OCI-LY1 (cell line): ENCODE results near the gene BTBD2.

Source experiments
- H2AFZ ChIP-seq: fragments of 200-600 bp; sonication (generic), shearing (Covaris generic); 2 replicates; pipeline ENCODE4 v1.6.0; 2014; ENCODE audit warnings: antibody characterized with exemption, mild to moderate bottlenecking, low read length
- H3F3A ChIP-seq: fragments of 200-600 bp; sonication (generic), shearing (Covaris generic); 2 replicates; pipeline ENCODE4 v1.6.0; 2014; ENCODE audit warnings: mild to moderate bottlenecking, antibody characterized with exemption, low read length, moderate library complexity; ENCODE audit not compliant: insufficient read depth
- H3K27ac ChIP-seq: fragments of 200-600 bp; sonication (generic); 2 replicates; pipeline ENCODE4 v1.5.1; 2014; ENCODE audit warnings: low read length, mixed run types, mild to moderate bottlenecking, low read depth; ENCODE audit not compliant: poor library complexity, severe bottlenecking
- H3K27me3 ChIP-seq: fragments of 200-600 bp; sonication (generic); 2 replicates; pipeline ENCODE4 v1.6.0; 2014; ENCODE audit warnings: antibody characterized with exemption, mild to moderate bottlenecking, low read length, moderate library complexity; ENCODE audit not compliant: insufficient read depth
- H3K36me3 ChIP-seq: fragments of 200-600 bp; sonication (generic); 2 replicates; pipeline ENCODE4 v1.6.1; 2014; ENCODE audit warnings: mild to moderate bottlenecking, antibody characterized with exemption, low read length, moderate library complexity, mixed read lengths; ENCODE audit not compliant: insufficient read depth
- H3K4me1 ChIP-seq: fragments of 200-600 bp; sonication (generic); 2 replicates; pipeline ENCODE4 v1.5.1; 2014; ENCODE audit warnings: mild to moderate bottlenecking, low read length, moderate library complexity; ENCODE audit not compliant: insufficient read depth, severe bottlenecking
- H3K4me2 ChIP-seq: fragments of 200-600 bp; sonication (generic), shearing (Covaris generic); 2 replicates; pipeline ENCODE4 v1.6.1; 2014; ENCODE audit warnings: low read length
- H3K4me3 ChIP-seq: fragments of 200-600 bp; sonication (generic); 2 replicates; pipeline ENCODE4 v1.5.1; 2014; ENCODE audit warnings: low read length, low read depth, mild to moderate bottlenecking, mixed read lengths; ENCODE audit not compliant: poor library complexity, severe bottlenecking
- H3K79me2 ChIP-seq: fragments of 200-600 bp; shearing (Covaris generic); 2 replicates; pipeline ENCODE4 v1.6.1; 2016; ENCODE audit warnings: mixed run types, low read length, mixed read lengths; ENCODE audit not compliant: insufficient read depth
- H3K9ac ChIP-seq: fragments of 200-600 bp; sonication (generic), shearing (Covaris generic); 2 replicates; pipeline ENCODE4 v1.6.1; 2014; ENCODE audit warnings: mild to moderate bottlenecking, low read length, mixed read lengths
- H3K9me2 ChIP-seq: fragments of 200-600 bp; sonication (generic), shearing (Covaris generic); 2 replicates; pipeline ENCODE4 v1.6.1; 2014; ENCODE audit warnings: low read depth, mild to moderate bottlenecking, low read length, mixed read lengths
- H3K9me3 ChIP-seq: fragments of 200-600 bp; shearing (Covaris generic); 2 replicates; pipeline ENCODE4 v1.6.1; 2014; ENCODE audit warnings: low read length, mixed read lengths
- H4K20me1 ChIP-seq: fragments of 200-600 bp; sonication (generic), shearing (Covaris generic); 2 replicates; pipeline ENCODE4 v1.6.0; 2016; ENCODE audit warnings: mild to moderate bottlenecking, low read length; ENCODE audit not compliant: insufficient read depth
- EZH2 ChIP-seq: fragments of 200-600 bp; sonication (generic), shearing (Covaris generic); IDR thresholded peaks from 2 replicates; pipeline ENCODE4 v1.8.0; 2017; ENCODE audit warnings: borderline replicate concordance, mixed run types, mild to moderate bottlenecking, antibody characterized with exemption, low read length, moderate library complexity, mixed read lengths
- TF ChIP-seq, protein P1 (sequence below): fragments of 200-600 bp; sonication (generic), shearing (Covaris generic); IDR thresholded peaks from 2 replicates; pipeline ENCODE4 v1.5.1; 2017; ENCODE audit warnings: mild to moderate bottlenecking, antibody characterized with exemption, low read length, moderate library complexity, mixed read lengths

The BTBD2 gene

DNA sequence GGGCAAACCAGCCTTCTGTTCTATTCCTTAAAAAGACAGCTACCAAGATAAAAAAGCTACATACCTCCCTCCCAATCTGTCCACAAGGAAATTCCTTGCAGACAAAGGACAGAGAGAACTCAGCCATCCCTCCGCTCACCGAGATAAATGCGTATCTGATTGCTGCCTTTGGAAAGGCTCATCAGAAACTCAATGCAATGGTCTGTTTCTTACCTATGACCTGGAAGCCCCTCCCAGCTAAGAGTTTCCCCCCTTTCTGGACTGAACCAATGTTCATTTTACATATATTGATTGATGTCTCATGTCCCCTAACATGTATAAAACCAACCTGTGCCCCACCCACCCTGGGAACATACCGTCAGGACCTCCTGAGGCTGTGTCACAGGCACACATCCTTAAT is 11.6 kb downstream of the BTBD2 start:
- TF ChIP-seq, protein P1, sequence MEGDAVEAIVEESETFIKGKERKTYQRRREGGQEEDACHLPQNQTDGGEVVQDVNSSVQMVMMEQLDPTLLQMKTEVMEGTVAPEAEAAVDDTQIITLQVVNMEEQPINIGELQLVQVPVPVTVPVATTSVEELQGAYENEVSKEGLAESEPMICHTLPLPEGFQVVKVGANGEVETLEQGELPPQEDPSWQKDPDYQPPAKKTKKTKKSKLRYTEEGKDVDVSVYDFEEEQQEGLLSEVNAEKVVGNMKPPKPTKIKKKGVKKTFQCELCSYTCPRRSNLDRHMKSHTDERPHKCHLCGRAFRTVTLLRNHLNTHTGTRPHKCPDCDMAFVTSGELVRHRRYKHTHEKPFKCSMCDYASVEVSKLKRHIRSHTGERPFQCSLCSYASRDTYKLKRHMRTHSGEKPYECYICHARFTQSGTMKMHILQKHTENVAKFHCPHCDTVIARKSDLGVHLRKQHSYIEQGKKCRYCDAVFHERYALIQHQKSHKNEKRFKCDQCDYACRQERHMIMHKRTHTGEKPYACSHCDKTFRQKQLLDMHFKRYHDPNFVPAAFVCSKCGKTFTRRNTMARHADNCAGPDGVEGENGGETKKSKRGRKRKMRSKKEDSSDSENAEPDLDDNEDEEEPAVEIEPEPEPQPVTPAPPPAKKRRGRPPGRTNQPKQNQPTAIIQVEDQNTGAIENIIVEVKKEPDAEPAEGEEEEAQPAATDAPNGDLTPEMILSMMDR: no peak
- no peak for TF ChIP-seq EZH2
- no peaks in the 10 kb centered on the region for H3K9me3 ChIP-seq
- no peaks in the 10 kb centered on the region for H4K20me1 ChIP-seq
- no peaks in the 10 kb centered on the region for H3F3A ChIP-seq
- H3K4me2 ChIP-seq: no peak overlapping the region
- H2AFZ ChIP-seq: no peak overlapping the region
- no peaks in the 10 kb centered on the region for H3K27me3 ChIP-seq
- H3K4me1 ChIP-seq: no peaks in the 10 kb centered on the region
- H3K4me3 ChIP-seq: no peak overlapping the region
- H3K79me2 ChIP-seq: no peaks in the 10 kb centered on the region
- no peak overlapping the region for H3K9ac ChIP-seq
- peaks cover 3% of the 10 kb centered on the region; the same call in 1 of the 2 replicates for H3K36me3 ChIP-seq
- H3K27ac ChIP-seq: no peak overlapping the region
- no peaks in the 10 kb centered on the region for H3K9me2 ChIP-seq

DNA sequence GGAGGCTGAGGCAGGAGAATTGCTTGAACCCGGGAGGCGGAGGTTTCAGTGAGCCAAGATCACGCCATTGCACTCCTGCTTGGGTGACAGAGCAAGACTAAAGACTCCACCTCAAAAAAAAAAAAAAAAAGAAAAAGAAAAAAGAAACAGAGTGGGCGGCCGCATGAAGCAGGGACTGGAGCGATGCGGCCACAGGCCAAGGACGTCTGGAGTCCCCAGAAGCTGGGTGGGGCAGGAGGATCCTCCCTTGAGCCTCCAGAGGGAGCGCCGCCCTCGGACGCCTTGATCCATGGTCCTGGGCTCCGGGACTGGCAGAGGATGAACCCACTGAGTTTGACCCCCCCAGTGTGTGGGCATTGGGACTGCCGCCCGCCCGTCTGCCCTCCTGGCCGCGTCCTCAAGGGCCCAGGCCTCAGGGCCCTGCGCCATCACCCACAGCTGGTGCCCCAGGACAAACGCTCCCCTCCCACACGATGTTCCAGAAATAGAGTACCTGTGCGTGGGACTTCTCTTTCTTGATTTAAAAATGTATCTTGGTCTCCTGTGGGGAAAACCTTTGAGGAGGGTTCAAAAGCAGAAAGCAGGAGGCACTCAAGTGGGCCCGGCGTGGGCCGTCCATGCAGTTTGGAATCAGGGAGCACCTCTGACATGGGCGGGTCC is 15.5 kb downstream of the BTBD2 start:
- no peaks in the 10 kb centered on the region for H3F3A ChIP-seq
- no peaks in the 10 kb centered on the region for H3K9me2 ChIP-seq
- H3K9me3 ChIP-seq: no peaks in the 10 kb centered on the region
- no peak overlapping the region for H3K4me3 ChIP-seq
- no peaks in the 10 kb centered on the region for H4K20me1 ChIP-seq
- no peaks in the 10 kb centered on the region for H3K79me2 ChIP-seq
- no peak overlapping the region for H2AFZ ChIP-seq
- no peak overlapping the region for H3K9ac ChIP-seq
- no peaks in the 10 kb centered on the region for H3K4me1 ChIP-seq
- peaks cover 15% of the 10 kb centered on the region; the same call in 1 of the 2 replicates for H3K36me3 ChIP-seq
- no peaks in the 10 kb centered on the region for H3K27me3 ChIP-seq
- TF ChIP-seq EZH2: no peak
- TF ChIP-seq, protein P1: no peak
- no peak overlapping the region for H3K4me2 ChIP-seq
- H3K27ac ChIP-seq: no peak overlapping the region

DNA sequence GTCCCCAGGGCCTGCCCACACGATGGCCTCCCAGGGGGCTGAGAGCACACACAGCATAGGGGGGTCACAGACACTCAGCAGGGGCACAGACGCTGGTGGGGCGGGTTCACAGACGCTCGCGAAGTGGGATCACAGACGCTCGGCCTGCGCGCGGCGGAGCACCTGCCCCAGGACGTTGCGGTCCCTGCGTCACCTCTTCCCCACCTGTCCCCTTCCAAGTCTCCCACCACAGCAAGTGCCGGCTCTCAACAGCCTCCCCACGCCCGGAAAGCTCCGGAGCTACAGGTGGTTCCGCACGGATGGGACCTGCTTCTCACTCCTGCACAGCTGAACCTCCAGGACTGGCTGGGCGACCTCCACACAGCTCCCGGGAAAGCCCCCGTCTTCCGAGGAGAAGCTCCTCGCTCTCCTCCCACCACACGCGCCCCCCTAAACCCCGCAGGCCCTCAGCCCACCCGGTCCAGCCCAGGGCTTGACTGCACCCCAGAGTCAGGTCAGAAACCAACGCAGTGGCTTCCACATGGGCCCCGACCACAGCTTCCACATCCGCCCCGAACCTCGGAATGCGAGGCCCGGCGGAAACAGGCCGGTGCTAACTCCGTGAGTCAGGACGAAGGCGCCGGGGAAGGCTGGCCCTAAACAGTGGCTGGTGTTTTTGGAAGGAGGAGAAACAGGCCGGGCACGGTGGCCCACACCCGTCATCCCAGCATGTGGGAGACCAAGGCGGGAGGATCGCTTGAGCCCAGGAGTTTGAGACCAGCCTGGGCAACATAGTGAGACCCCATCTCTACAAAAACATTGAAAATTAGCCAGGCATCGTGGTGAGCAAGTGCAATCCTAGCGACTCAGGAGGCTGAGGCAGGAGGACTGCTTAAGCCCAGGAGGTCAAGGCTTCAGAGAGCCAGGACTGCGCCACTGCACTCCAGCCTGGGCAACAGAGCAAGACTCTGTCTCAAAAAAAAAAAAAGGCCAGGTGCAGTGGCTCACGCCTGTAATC is 16.5 kb downstream of the BTBD2 start:
- H3K9me3 ChIP-seq: no peaks in the 10 kb centered on the region
- H2AFZ ChIP-seq: no peak overlapping the region
- no peak overlapping the region for H3K27ac ChIP-seq
- no peaks in the 10 kb centered on the region for H3K79me2 ChIP-seq
- H3K4me1 ChIP-seq: no peaks in the 10 kb centered on the region
- no peak overlapping the region for H3K4me3 ChIP-seq
- no peak overlapping the region for H3K9ac ChIP-seq
- H3K36me3 ChIP-seq: peaks cover 15% of the 10 kb centered on the region; the same call in 1 of the 2 replicates
- no peak overlapping the region for H3K4me2 ChIP-seq
- H4K20me1 ChIP-seq: no peaks in the 10 kb centered on the region
- no peaks in the 10 kb centered on the region for H3F3A ChIP-seq
- H3K27me3 ChIP-seq: no peaks in the 10 kb centered on the region
- TF ChIP-seq, protein P1: no peak
- TF ChIP-seq EZH2: no peak
- H3K9me2 ChIP-seq: no peaks in the 10 kb centered on the region
